GM20000 (cell line): ENCODE data around the gene MRPS25.

Experiments used
- DNase-seq: peaks from one replicate; pipeline ENCODE4 v3.0.0; 2012; ENCODE audit warnings: low spot score
- TF ChIP-seq, protein P1 (sequence below): IDR thresholded peaks from 2 replicates; pipeline ENCODE4 v1.5.1; 2012; ENCODE audit warnings: mild to moderate bottlenecking, control low read depth; ENCODE audit errors: extremely low read depth, missing control alignments

MRPS25 gene

DNA sequence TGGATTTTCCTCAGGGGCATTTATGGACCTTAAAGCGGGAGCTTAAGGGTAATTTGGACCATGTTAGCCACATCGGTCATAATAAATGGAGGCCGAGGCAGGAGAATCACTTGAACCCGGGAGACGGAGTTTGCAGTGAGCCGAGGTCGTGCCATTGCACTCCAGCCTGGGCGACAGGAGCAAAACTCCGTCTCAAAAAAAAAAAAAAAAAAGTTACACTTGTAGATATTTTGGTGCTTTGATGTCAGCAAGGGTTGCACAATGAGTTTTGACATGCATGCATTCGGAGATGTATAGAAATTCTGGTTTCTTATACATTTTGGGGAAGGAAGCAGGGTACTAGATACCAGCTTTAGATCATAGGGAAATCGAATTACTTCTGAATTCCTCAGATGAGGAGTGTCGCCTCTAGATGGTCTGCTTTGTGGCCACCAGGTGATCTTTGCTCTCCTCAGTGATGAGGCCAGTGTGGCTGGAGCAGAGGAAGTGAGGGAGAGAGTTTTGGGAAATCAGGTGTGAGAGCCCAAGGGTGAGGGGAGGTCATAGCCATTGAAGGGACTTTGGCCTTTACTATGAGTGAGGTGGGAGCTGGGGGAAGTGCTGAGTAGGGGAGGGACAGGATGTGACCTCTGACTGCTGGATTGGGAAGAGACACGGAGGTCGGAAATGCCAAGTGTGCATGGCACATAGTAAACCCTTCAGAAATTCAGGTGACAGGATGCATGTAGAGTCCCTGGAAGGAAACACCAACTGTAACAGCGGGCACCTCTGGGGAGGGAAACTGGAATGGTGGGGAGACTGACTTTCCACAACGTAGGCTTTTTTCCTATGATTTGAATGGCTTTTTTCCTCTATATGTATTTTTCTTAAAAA lies 42.2 kb upstream of the MRPS25 start:
- no peak for DNase-seq
- TF ChIP-seq, protein P1, sequence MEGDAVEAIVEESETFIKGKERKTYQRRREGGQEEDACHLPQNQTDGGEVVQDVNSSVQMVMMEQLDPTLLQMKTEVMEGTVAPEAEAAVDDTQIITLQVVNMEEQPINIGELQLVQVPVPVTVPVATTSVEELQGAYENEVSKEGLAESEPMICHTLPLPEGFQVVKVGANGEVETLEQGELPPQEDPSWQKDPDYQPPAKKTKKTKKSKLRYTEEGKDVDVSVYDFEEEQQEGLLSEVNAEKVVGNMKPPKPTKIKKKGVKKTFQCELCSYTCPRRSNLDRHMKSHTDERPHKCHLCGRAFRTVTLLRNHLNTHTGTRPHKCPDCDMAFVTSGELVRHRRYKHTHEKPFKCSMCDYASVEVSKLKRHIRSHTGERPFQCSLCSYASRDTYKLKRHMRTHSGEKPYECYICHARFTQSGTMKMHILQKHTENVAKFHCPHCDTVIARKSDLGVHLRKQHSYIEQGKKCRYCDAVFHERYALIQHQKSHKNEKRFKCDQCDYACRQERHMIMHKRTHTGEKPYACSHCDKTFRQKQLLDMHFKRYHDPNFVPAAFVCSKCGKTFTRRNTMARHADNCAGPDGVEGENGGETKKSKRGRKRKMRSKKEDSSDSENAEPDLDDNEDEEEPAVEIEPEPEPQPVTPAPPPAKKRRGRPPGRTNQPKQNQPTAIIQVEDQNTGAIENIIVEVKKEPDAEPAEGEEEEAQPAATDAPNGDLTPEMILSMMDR = no peak

DNA sequence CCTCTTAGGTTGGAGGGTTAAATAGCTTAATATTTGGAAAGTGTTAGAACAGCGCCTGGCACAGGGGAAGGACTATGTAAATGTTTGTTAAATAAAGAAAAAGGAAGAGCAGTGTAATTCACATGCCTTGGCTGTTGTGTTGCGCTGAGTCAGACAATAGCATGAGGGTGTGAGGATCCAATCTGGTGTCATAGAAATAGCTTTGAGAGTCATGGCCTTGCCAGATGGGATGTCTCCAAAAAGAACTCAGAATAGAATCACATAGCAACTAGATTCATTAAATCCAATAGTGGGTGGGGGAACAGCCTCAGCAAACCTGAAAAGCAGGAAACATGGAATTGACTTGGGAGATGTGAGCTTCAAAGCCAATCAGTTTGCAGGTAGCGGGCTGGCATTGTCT lies 37.7 kb upstream of the MRPS25 start:
- no peak for DNase-seq
- TF ChIP-seq, protein P1 = no peak

DNA sequence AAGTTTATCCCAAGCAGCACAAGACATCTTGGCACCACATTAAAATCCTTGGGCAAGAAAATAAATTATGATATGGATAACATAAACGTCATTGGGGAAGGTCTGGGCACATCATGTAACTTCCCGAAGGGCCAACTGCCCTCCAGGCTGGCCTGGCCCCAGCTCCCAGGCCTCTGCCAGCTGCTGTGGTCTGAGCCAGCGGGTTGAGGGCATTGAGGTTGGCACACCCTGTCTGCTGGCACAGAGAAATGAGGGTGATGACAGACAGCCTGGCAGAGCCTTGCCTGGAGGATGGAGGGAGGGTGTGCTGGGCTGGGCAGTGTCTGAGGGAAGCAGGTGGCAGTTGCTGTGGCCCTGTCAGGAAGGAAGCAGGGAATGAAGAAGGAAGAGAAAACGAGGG lies 37.1 kb upstream of the MRPS25 start:
- DNase-seq = no peak
- TF ChIP-seq, protein P1 = no peak

DNA sequence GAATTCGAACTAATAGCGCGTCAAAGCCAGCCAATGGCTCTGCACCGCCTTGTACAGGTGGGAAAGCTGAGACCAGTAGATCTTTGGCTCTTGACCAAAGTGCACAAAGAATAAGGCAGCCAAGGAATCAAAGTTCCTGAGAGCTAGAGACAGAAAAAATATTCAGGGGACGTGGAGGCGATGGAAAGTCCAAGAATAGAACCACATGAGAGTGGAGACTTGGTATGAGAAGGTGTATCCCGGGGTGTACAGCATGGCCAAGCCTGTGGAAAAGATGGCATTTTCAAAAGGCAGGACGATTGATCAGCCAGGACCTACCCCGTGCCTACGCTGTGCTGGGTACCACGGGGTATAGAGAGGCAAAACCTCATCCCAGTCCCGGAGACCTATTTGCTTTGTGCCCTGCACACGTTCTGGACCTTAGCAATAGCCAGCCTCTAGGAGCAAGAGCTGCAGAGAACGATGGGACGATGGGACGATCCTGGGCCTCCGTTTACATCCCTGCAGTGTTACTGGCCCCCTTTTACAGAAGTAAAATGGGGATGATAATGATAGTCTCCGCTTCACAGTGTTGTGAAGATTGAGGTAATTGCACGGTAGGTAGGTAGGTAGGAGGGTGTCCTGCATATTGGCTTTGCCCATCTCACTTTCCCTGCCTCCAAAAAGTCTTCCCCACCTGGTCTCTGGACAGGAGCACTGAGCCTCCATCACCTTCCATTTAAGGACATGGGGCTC lies 34.4 kb upstream of the MRPS25 start:
- DNase-seq = no peak
- TF ChIP-seq, protein P1 = no peak

DNA sequence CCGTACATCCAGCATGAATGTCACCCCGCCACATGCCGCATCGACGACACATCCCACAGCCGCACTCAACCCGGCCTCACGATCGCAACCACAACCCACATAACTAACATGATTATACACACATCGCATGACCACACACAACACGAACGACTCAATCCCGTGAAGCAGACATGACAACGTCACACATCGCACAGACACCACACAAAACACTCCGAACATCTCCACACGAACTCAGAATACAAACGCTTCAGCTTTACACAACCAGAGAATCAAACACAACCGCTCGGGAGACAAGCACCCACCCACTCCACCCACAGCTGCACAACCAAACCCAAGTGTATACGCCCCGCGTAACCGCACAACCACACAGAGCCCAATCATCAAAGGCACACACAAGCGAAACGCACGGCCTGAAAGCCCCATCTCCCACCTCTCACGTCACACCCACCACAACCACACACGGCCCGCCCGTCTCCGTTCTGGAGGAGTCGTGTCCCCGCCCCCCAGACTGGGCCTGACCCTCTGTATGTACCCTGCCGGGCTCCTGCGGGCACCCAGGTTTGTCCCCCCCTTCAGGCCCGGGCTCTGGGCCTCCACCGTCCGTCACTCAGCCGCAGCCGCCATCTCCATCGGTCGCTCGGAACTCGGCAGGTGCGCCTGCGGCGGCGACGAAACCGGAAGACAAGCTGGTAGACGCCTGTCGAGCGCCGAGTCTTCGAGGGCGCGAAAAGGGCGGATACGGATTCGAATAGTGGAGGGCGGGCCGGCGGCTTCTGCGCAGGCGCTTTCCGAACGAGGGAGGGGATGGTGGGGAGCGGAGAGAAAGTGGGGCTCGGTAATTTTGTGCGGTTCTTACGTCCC lies 33.6 kb upstream of the MRPS25 start, which contains the start of gene RBSN:
TSS of gene RBSN (minus strand) at position 646 of the 861 bp plus-strand sequence. CDS start 3,028 bp downstream, outside the sequence.
- DNase-seq = peak; percentile 90
- TF ChIP-seq, protein P1 = no peak

DNA sequence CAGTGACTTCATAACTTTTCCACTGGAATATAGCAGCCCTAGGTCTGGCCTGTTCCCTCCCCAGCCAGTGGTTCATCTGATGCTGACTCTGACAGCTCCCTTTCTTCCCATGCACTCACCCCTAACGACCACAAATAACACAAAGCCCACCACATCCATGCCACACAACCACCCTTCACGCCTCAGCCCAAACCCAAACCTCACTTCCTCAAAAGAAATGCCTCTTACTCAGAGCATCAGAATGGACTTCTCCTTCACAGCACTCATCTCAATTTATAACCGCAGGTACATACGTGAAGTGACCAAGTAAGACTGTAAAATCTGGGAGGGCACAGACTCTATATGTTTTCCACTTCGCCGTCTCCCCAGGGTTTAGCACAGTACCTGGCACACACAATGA lies 32.8 kb upstream of the MRPS25 start:
- no peak for DNase-seq
- TF ChIP-seq, protein P1 = no peak
